H1 (cell line): ENCODE results near the gene UBL4B. TPM values are rescaled to one million over a fixed set of nuclear protein-coding genes. Genes with fewer than 3 reads are reported as not detected.

Experiments
- CHD1 ChIP-seq: IDR thresholded peaks from 2 replicates; pipeline ENCODE4 v1.6.1; 2012; ENCODE audit warnings: low read depth, low read length, improper control_type of control experiment
- HDAC6 ChIP-seq: IDR thresholded peaks from one replicate; pipeline ENCODE4 v1.7.1; 2012; ENCODE audit warnings: low read depth, mild to moderate bottlenecking, inconsistent platforms, low read length, moderate library complexity
- POLR2A ChIP-seq, 2 experiments: IDR thresholded peaks; 1 replicate in 1 of 2; 2 replicates in 1 of 2; pipeline ENCODE4 v1.6.1; 2011; ENCODE audit warnings: low read depth in 2 of 2, low read length in 2 of 2, mild to moderate bottlenecking in 2 of 2; ENCODE audit errors: control extremely low read depth in 1 of 2
- RNF2 ChIP-seq: fragments of 200-900, 300-1000 bp; sonication (generic); IDR thresholded peaks from 2 replicates; pipeline ENCODE4 v1.7.1; 2016; ENCODE audit warnings: borderline replicate concordance, low read depth, mild to moderate bottlenecking, antibody characterized with exemption, low read length; ENCODE audit not compliant: poor library complexity, severe bottlenecking; ENCODE audit errors: missing control alignments
- polyA plus RNA-seq, 7 experiments: library from polyadenylated mRNA; depleted of rRNA in 3 of 7; stranded (reverse) in 5 of 7; unstranded in 2 of 7; fragments of >200 nt in 5 of 7; fragments of 200-250 nt in 2 of 7; gene quantifications; 1 replicate in 5 of 7; 2 replicates in 1 of 7; 4 replicates in 1 of 7; pipeline versions ENCODE4 v1.2.1 to v1.2.3, GENCODE V29; 2011 to 2013; ENCODE audit warnings: missing spikeins in 2 of 7, mixed read lengths in 2 of 7
- total RNA-seq: library from RNA; stranded (reverse); fragmentation: NEBNext Ultra II Directional; extraction: Animal tissue kit (Norgen Biotek cat#: 25700); gene quantifications from 2 replicates; pipeline ENCODE4 v1.2.1, GENCODE V29; 2021

UBL4B gene
- total and polyA plus RNA-seq, 2 of the 8 experiments (the other 6 are each of a cell fraction or from before 2014, with no cell fraction given): 0.11 TPM; not detected in 1

DNA sequence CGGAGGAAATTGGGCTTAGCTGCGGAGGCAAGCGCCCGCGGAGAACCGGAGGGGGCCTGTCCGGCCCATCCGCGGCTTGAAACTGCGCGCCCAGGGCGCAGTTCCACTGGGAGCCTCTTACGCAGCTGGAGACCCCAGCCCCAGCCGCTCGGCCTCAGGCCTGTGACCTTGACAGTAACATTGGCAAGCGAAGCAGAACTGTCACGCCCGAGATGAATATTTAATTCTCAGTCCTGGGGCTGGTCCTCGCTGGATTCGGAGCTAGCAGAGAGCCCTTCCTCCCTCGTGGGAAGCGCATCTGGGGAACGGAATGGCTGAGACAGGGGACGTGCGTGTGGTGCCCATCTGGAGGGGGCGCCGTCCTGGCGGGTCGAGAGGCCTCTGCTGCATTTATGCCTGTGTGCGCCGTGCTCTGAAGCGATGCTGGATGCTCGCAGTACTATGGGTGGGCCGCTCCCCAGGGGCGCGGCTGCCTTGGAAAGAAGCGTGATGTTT, 39.0 kb downstream of the UBL4B start (continued):
- peak; percentile 4 for TF ChIP-seq RNF2
- TF ChIP-seq POLR2A (IDR thresholded peaks at IDR 0.05; ENCODE audit: control extremely low read depth in 1 of 2, low read depth in 2 of 2, low read length in 2 of 2): no peak
- no peak for TF ChIP-seq CHD1
- no peak for TF ChIP-seq HDAC6
